OCI-LY1 (cell line): Measurements from ENCODE around the gene PTGFRN.

ENCODE experiments used
- EZH2 ChIP-seq: fragments of 200-600 bp; sonication (generic), shearing (Covaris generic); IDR thresholded peaks from 2 replicates; pipeline ENCODE4 v1.8.0; 2017; ENCODE audit warnings: borderline replicate concordance, mixed run types, mild to moderate bottlenecking, antibody characterized with exemption, low read length, moderate library complexity, mixed read lengths
- TF ChIP-seq, protein P1 (sequence below): fragments of 200-600 bp; sonication (generic), shearing (Covaris generic); IDR thresholded peaks from 2 replicates; pipeline ENCODE4 v1.5.1; 2017; ENCODE audit warnings: mild to moderate bottlenecking, antibody characterized with exemption, low read length, moderate library complexity, mixed read lengths

DNA sequence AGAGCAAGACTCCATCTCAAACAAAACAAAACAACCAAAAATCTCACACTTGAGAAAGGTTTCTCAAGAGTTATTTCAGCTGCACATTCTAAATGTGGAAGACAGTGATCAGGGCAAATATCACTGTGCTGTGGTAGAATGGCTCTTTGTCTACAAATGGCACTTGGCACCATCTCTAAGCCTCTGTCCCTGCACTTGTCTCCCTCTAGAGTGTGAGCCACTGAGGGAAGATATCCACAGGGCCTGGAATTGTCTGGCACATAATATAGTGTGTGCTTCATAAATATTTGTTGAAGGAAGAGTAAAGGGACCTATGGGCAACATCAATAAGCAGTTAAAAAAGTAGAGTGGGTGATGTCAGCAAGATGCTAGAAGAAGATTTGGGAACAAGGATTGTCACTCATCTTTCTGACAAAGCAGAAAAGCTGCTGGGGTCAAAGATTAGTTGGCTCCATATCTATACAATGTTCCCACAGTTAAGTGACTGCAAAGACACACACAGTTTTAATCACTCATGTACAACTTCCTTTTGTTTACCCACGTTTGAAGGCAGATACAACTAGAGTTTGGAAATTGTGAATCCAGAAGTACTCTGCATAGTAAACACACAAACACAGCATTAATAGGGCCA is 110.9 kb downstream of the PTGFRN start:
- TF ChIP-seq, protein P1, sequence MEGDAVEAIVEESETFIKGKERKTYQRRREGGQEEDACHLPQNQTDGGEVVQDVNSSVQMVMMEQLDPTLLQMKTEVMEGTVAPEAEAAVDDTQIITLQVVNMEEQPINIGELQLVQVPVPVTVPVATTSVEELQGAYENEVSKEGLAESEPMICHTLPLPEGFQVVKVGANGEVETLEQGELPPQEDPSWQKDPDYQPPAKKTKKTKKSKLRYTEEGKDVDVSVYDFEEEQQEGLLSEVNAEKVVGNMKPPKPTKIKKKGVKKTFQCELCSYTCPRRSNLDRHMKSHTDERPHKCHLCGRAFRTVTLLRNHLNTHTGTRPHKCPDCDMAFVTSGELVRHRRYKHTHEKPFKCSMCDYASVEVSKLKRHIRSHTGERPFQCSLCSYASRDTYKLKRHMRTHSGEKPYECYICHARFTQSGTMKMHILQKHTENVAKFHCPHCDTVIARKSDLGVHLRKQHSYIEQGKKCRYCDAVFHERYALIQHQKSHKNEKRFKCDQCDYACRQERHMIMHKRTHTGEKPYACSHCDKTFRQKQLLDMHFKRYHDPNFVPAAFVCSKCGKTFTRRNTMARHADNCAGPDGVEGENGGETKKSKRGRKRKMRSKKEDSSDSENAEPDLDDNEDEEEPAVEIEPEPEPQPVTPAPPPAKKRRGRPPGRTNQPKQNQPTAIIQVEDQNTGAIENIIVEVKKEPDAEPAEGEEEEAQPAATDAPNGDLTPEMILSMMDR: no peak
- TF ChIP-seq EZH2: no peak
